ENCODE data around the gene KCNK10. TPM values are rescaled to one million over a fixed set of nuclear protein-coding genes. Genes with fewer than 3 reads are reported as not detected.
"Not testable (repeated sequence)": the region's sequence is repeated elsewhere in the genome, so short reads cannot be mapped to it uniquely, and the experiment has no call there.

KCNK10 gene
- polyA plus RNA-seq, 1 of the 3 experiments (the other 2 are of a cell fraction), result not detected

GRCh38 chr14:88261302-88261701 lies 61.8 kb downstream of the KCNK10 start:
- H3K36me3 ChIP-seq (replicated peaks in 1 of 2; ENCODE audit: control insufficient read depth in 1 of 2, insufficient read depth in 2 of 2, low read length in 1 of 2); H3K27me3 ChIP-seq (ENCODE audit: insufficient read depth); H3K9me3 ChIP-seq; CTCF ChIA-PET; H3F3A ChIP-seq (replicated peaks; ENCODE audit: insufficient read depth); H2AFZ ChIP-seq (ENCODE audit: low read depth); H4K20me1 ChIP-seq (ENCODE audit: insufficient read depth); POLR2A ChIA-PET; DNase-seq; H3K27ac ChIP-seq (ENCODE audit: low read depth in 2 of 2, low read length in 1 of 2); H3K4me2 ChIP-seq; H3K4me1 ChIP-seq (ENCODE audit: control insufficient read depth in 1 of 2, insufficient read depth in 2 of 2, low read depth in 1 of 2, low read length in 1 of 2); H3K79me2 ChIP-seq (ENCODE audit: insufficient read depth); H3K9me2 ChIP-seq; H3K9ac ChIP-seq; H3K4me3 ChIP-seq (ENCODE audit: low read depth in 2 of 2, low read length in 1 of 2): not testable (repeated sequence)
- 5% methylated on average over 3 of the region's 3 CpGs for WGBS (ENCODE audit: low lambda C conversion rate)

- Histone ChIP-seq H2AFZ (ENCODE audit: low read depth) (no peak overlapping the region), H3K79me2 (ENCODE audit: insufficient read depth) (no peaks in the 10 kb centered on the region), H4K20me1 (ENCODE audit: insufficient read depth) (no peaks in the 10 kb centered on the region), H3K4me2 (no peak overlapping the region), H3F3A (replicated peaks; ENCODE audit: insufficient read depth) (no peaks in the 10 kb centered on the region), H3K9me3 (no peaks in the 10 kb centered on the region), H3K4me1 (ENCODE audit: control insufficient read depth in 1 of 2, insufficient read depth in 2 of 2, low read depth in 1 of 2, low read length in 1 of 2) (no peaks in the 10 kb centered on the region), H3K9ac (no peak overlapping the region), H3K36me3 (replicated peaks in 1 of 2; ENCODE audit: control insufficient read depth in 1 of 2, insufficient read depth in 2 of 2, low read length in 1 of 2) (no peaks in the 10 kb centered on the region), H3K27me3 (ENCODE audit: insufficient read depth) (no peaks in the 10 kb centered on the region), H3K4me3 (ENCODE audit: low read depth in 2 of 2, low read length in 1 of 2) (no peak overlapping the region), H3K9me2 (no peaks in the 10 kb centered on the region), H3K27ac (ENCODE audit: low read depth in 2 of 2, low read length in 1 of 2) (no peak overlapping the region)
- ChIA-PET POLR2A (no interaction called here), CTCF (no interaction called here)
- DNase-seq, result no peak
- WGBS (ENCODE audit: low lambda C conversion rate), result 37% methylated on average over 4 of the region's 4 CpGs
- no peak for TF ChIP-seq RFX5 (IDR thresholded peaks at IDR 0.05; ENCODE audit: low read length)
- TF ChIP-seq EZH2phosphoT487 (IDR thresholded peaks at IDR 0.05; ENCODE audit: borderline replicate concordance, low read depth), result no peak
- TF ChIP-seq ELF1 (IDR thresholded peaks at IDR 0.05), result no peak
- no peak for TF ChIP-seq NRF1 (IDR thresholded peaks at IDR 0.05; ENCODE audit: low read depth, low read length)
- no peak for TF ChIP-seq SMC3 (IDR thresholded peaks at IDR 0.05; ENCODE audit: low read depth, low read length)
- TF ChIP-seq CHD2 (IDR thresholded peaks at IDR 0.05; ENCODE audit: low read length, partially characterized antibody), result no peak
- no peak for TF ChIP-seq RAD21 (IDR thresholded peaks at IDR 0.05; ENCODE audit: low read length)
- no peak for TF ChIP-seq MEF2A (IDR thresholded peaks at IDR 0.05; ENCODE audit: borderline replicate concordance, low read depth)
- TF ChIP-seq ZBTB33 (IDR thresholded peaks at IDR 0.05; ENCODE audit: borderline replicate concordance, low read depth), result no peak
- no peak for TF ChIP-seq FOXJ3 (CRISPR knock-in tag; IDR thresholded peaks at IDR 0.05)
- no peak for TF ChIP-seq CTCF (IDR thresholded peaks at IDR 0.05)
- no peak for TF ChIP-seq SIN3A (IDR thresholded peaks at IDR 0.05; ENCODE audit: borderline replicate concordance, low read depth, low read length)
- TF ChIP-seq RXRA (IDR thresholded peaks at IDR 0.05; ENCODE audit: borderline replicate concordance, low read depth), result no peak
- no peak for TF ChIP-seq FOSL2 (IDR thresholded peaks at IDR 0.05; ENCODE audit: borderline replicate concordance, low read depth)
- TF ChIP-seq IRF3 (IDR thresholded peaks at IDR 0.05; ENCODE audit: low read depth, low read length), result no peak
- no peak for TF ChIP-seq POLR2AphosphoS5 (IDR thresholded peaks at IDR 0.05; ENCODE audit: low read depth, low read length)
- TF ChIP-seq RCOR1 (IDR thresholded peaks at IDR 0.05; ENCODE audit: low read length), result no peak
- no peak for TF ChIP-seq FOXM1 (IDR thresholded peaks at IDR 0.05; ENCODE audit: low read depth)
- no peak for TF ChIP-seq JUND (IDR thresholded peaks at IDR 0.05)
- TF ChIP-seq REST (IDR thresholded peaks at IDR 0.05; ENCODE audit: low read depth, low read length), result no peak
These were observed 65.0 kb downstream of the KCNK10 start for GRCh38 chr14:88258021-88258420.

Measured in SK-N-SH (cell line).